Ovary (tissue), 9 donors: ENCODE data around the gene TAS1R1. TPM values are rescaled to one million over a fixed set of nuclear protein-coding genes. Genes with fewer than 3 reads are reported as not detected.

ENCODE experiments used
- DNase-seq, 5 donors: peaks; one replicate each; pipeline ENCODE4 v3.0.0-alpha.2; 2019 to 2020
- H3K27ac ChIP-seq, 2 donors: fragments of 200-600 bp; one replicate each; pipeline versions ENCODE4 v1.5.1 to v1.8.0; 2019 to 2022
- H3K27me3 ChIP-seq: fragments of 200-600 bp; one replicate; pipeline ENCODE4 v1.8.0; 2022
- H3K36me3 ChIP-seq: fragments of 200-600 bp; sonication (generic); one replicate; pipeline ENCODE4 v1.5.1; 2019
- H3K4me1 ChIP-seq: one replicate; pipeline ENCODE4 v1.8.1; 2013; ENCODE audit warnings: mild to moderate bottlenecking, moderate library complexity; ENCODE audit not compliant: insufficient read depth
- H3K4me3 ChIP-seq: fragments of 200-600 bp; sonication (generic); one replicate; pipeline ENCODE4 v1.5.1; 2017
- H3K9me3 ChIP-seq, 2 donors: fragments of 200-600 bp in 1 of 2; sonication (generic) in 1 of 2; one replicate each; pipeline versions ENCODE4 v1.5.1 to v1.8.1; 2013 to 2019; ENCODE audit warnings: mild to moderate bottlenecking in 1 of 2, moderate library complexity in 1 of 2
- CTCF ChIP-seq, 3 donors: fragments of 450-650 bp in 2 of 3; fragments of 200-600 bp in 1 of 3; IDR thresholded peaks; one replicate each; pipeline versions ENCODE4 v1.5.1 to v1.8.0; 2016 to 2022; ENCODE audit warnings: antibody characterized with exemption in 3 of 3, mild to moderate bottlenecking in 1 of 3
- EP300 ChIP-seq: sonication (generic); formaldehyde crosslinking; IDR thresholded peaks from one replicate; pipeline ENCODE4 v1.6.1; 2017; ENCODE audit warnings: antibody characterized with exemption
- POLR2A ChIP-seq: fragments of 450-650 bp; IDR thresholded peaks from one replicate; pipeline ENCODE4 v1.6.1; 2017; ENCODE audit warnings: antibody characterized with exemption, mild to moderate bottlenecking, moderate library complexity
- WGBS, 3 donors: extraction: QIAGEN DNeasy Blood & Tissue Kit in 1 of 3; methylation state at CpG; one replicate each; pipeline versions ENCODE4 v1.1.5 to v1.1.7; 2013 to 2017; 5-methylcytosine and 5-hydroxymethylcytosine counted together
- intact Hi-C, 4 donors: fragments of 100-400 bp; cut with DNase I; formaldehyde crosslinking; loops; one replicate each; pipeline versions ENCODE4 v1.11.0 to v1.15.1; 2022 to 2023
- polyA plus RNA-seq, 2 donors: library from polyadenylated mRNA; stranded (reverse); fragments of 200-250 nt in 1 of 2; fragments of 350-450 nt in 1 of 2; fragmentation: Illumina TruSeq in 1 of 2; extraction: RNeasy Lipid Tissue Mini Kit (QIAGEN cat#74804) in 1 of 2; gene quantifications; one replicate each; pipeline ENCODE4 v1.2.3, GENCODE V29; 2013 to 2014
- total RNA-seq, 7 donors: library from RNA; depleted of rRNA in 2 of 7; stranded (reverse); fragments of >200 nt in 2 of 7; fragmentation: NEBNext Ultra II Directional in 3 of 7; extraction: Animal tissue kit (Norgen Biotek cat#: 25700) in 3 of 7; gene quantifications; one replicate each; pipeline versions ENCODE4 v1.1.0 to v1.2.4, GENCODE V29; 2016 to 2023
- donor health status: DM: no; HTN: no; CAD: no; lungs with moderate emphysema.
- donor health status: DM: no; HTN: no; CAD: no.
- donor health status: Bipolar disorder and iron deficiency.
- donor health status: DM: yes; HTN: yes; CAD: no.
- donor health status: DM: no; HTN: no; CAD: no.
- donor health status: DM: yes; HTN: yes; CAD: no.

The TAS1R1 gene
- total and polyA plus RNA-seq, 9 donors = 0.20 to 0.74 (median 0.33) TPM; not detected in 3

- no peaks in the 10 kb centered on the region for H3K27me3 ChIP-seq
- H3K36me3 ChIP-seq = no peaks in the 10 kb centered on the region
- no peak overlapping the region for H3K4me3 ChIP-seq
- no peak for TF ChIP-seq EP300
- TF ChIP-seq CTCF (IDR thresholded peaks at IDR 0.05) = no peak
- TF ChIP-seq POLR2A = no peak
- DNase-seq = no peak
- intact Hi-C loops = no loop called here
- peaks cover 8% of the 10 kb centered on the region for H3K4me1 ChIP-seq
- WGBS, 3 donors = 51 to 78% (median 74%) methylated on average over 2 to 12 of the region's 12 CpGs
- no peaks in the 10 kb centered on the region for H3K9me3 ChIP-seq
- no peak overlapping the region for H3K27ac ChIP-seq
Observed at GRCh38 chr1:6507461-6507911, 47.6 kb upstream of the TAS1R1 start.

GRCh38 chr1:6508154-6508815 is 46.8 kb upstream of the TAS1R1 start:
- no peak overlapping the region for H3K4me3 ChIP-seq
- WGBS, 3 donors = 80 to 84% (median 84%) methylated on average over 17 to 18 of the region's 18 CpGs

GRCh38 chr1:6508816-6509189 is 46.3 kb upstream of the TAS1R1 start:
- H3K4me1 ChIP-seq = peaks cover 3% of the 10 kb centered on the region
- H3K27ac ChIP-seq = no peak overlapping the region
- no peaks in the 10 kb centered on the region for H3K36me3 ChIP-seq
- intact Hi-C loops = no loop called here
- no peak overlapping the region for H3K4me3 ChIP-seq
- no peaks in the 10 kb centered on the region for H3K27me3 ChIP-seq
- H3K9me3 ChIP-seq = no peaks in the 10 kb centered on the region
- no peak for TF ChIP-seq EP300
- no peak for TF ChIP-seq POLR2A
- no peak for TF ChIP-seq CTCF (IDR thresholded peaks at IDR 0.05)
- WGBS, 3 donors = 80 to 85% (median 81%) methylated on average over 11 of the region's 11 CpGs
- DNase-seq = no peak

More at GRCh38 chr1:6508154-6508815, 46.8 kb upstream of the TAS1R1 start:
- TF ChIP-seq EP300 (no peak), CTCF (IDR thresholded peaks at IDR 0.05) (no peak), POLR2A (no peak)
- Histone ChIP-seq H3K4me1 (peaks cover 3% of the 10 kb centered on the region), H3K9me3 (no peaks in the 10 kb centered on the region), H3K27me3 (no peaks in the 10 kb centered on the region), H3K27ac (no peak overlapping the region), H3K36me3 (no peaks in the 10 kb centered on the region)
- intact Hi-C loops = no loop called here
- no peak for DNase-seq

GRCh38 chr1:6509220-6509918 is 45.7 kb upstream of the TAS1R1 start:
- intact Hi-C loops = no loop called here
- no peaks in the 10 kb centered on the region for H3K36me3 ChIP-seq
- H3K27ac ChIP-seq = no peak overlapping the region
- DNase-seq = no peak
- 41 to 56% (median 51%) methylated on average over 14 to 20 of the region's 20 CpGs for WGBS, 3 donors
- no peaks in the 10 kb centered on the region for H3K9me3 ChIP-seq
- TF ChIP-seq POLR2A (no peak), CTCF (IDR thresholded peaks at IDR 0.05) (no peak), EP300 (no peak)
- peaks cover 3% of the 10 kb centered on the region for H3K4me1 ChIP-seq
- H3K27me3 ChIP-seq = no peaks in the 10 kb centered on the region
- no peak overlapping the region for H3K4me3 ChIP-seq
